Peyer's patch (tissue), 4 donors: Measurements from ENCODE around the gene UBE2J2. TPM values are rescaled to one million over a fixed set of nuclear protein-coding genes. Genes with fewer than 3 reads are reported as not detected.

ENCODE experiments used
- DNase-seq, 3 donors: peaks; one replicate each; pipeline ENCODE4 v3.0.0-alpha.2; 2017 to 2019
- H3K27ac ChIP-seq, 4 donors: fragments of 200-600 bp; sonication (generic); one replicate each; pipeline ENCODE4 v1.5.1; 2016 to 2019
- H3K27me3 ChIP-seq, 2 donors: fragments of 200-600 bp; sonication (generic); one replicate each; pipeline ENCODE4 v1.5.1; 2019
- H3K36me3 ChIP-seq, 3 donors: fragments of 200-600 bp; sonication (generic); one replicate each; pipeline ENCODE4 v1.5.1; 2016 to 2019
- H3K4me1 ChIP-seq, 4 donors: fragments of 200-600 bp; sonication (generic); one replicate each; pipeline ENCODE4 v1.5.1; 2016 to 2019
- H3K4me3 ChIP-seq, 4 donors: fragments of 200-600 bp; sonication (generic); 1 replicate in 3 of 4; 2 replicates in 1 of 4; pipeline ENCODE4 v1.5.1; 2016 to 2019; ENCODE audit warnings: mild to moderate bottlenecking in 1 of 4
- H3K9me3 ChIP-seq, 4 donors: fragments of 200-600 bp; sonication (generic); one replicate each; pipeline ENCODE4 v1.5.1; 2016 to 2019; ENCODE audit warnings: mild to moderate bottlenecking in 1 of 4
- POLR2A ChIP-seq, 2 donors: fragments of 450-650 bp; IDR thresholded peaks; one replicate each; pipeline ENCODE4 v1.5.1; 2017; ENCODE audit warnings: antibody characterized with exemption in 2 of 2, mild to moderate bottlenecking in 2 of 2, moderate library complexity in 2 of 2
- total RNA-seq, 4 donors: library from RNA; depleted of rRNA; stranded (reverse); fragments of >200 nt; gene quantifications; one replicate each; pipeline ENCODE4 v1.1.0, GENCODE V29; 2016
- TF ChIP-seq, protein P1 (sequence below), 6 experiments: fragments of 450-650 bp in 4 of 6; fragments of 200-600 bp in 2 of 6; sonication (generic) in 1 of 6; IDR thresholded peaks; one replicate each; pipeline ENCODE4 v1.5.1; 2017 to 2019; ENCODE audit warnings: antibody characterized with exemption in 6 of 6, mild to moderate bottlenecking in 3 of 6, moderate library complexity in 1 of 6

UBE2J2 gene
- total RNA-seq, 4 donors from 2014 or later, result 25.6 to 64.2 (median 55.3) TPM

DNA sequence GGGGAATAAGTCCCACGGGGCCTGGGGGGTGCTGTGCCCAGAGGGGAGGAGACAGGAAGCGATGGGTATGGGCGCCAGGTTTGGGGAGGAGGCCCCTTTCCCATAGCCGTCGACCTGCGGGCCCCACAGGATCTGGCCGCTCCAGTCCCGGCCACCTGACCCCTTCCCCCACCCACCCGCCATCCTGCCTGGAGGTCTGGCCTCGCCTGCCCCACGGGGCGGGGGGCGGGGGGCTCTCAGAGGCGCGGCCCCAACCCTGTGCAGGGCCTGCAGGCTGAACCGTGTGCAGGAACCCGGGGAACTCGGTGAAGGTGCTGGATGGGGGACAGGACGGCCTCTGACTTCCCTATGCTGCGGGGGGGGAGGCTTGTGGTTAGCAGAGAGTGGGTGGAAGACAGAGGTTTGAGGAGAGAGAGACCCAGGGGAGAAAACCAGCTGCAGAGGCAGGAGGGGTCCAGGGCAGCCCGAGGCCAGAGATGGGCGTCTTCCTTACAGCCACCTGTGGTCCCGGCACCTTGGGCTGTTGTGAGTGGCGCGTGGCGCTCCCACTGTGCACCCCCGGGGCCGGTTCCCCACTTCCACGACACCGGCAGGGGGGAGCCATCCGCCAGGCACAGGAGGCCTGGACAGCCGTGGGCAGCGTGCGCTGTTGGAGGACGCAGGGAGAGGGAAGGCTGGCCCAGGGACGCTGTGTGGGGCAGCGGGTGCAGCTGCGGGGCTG lies 64.8 kb downstream of the UBE2J2 start:
- peak overlapping the region; percentile 12 to 33 (median 28) for H3K4me3 ChIP-seq
- peak overlapping the region; percentile 52 to 81 (median 62) for H3K27ac ChIP-seq
- no peak for TF ChIP-seq POLR2A (IDR thresholded peaks at IDR 0.05)
- TF ChIP-seq, protein P1, sequence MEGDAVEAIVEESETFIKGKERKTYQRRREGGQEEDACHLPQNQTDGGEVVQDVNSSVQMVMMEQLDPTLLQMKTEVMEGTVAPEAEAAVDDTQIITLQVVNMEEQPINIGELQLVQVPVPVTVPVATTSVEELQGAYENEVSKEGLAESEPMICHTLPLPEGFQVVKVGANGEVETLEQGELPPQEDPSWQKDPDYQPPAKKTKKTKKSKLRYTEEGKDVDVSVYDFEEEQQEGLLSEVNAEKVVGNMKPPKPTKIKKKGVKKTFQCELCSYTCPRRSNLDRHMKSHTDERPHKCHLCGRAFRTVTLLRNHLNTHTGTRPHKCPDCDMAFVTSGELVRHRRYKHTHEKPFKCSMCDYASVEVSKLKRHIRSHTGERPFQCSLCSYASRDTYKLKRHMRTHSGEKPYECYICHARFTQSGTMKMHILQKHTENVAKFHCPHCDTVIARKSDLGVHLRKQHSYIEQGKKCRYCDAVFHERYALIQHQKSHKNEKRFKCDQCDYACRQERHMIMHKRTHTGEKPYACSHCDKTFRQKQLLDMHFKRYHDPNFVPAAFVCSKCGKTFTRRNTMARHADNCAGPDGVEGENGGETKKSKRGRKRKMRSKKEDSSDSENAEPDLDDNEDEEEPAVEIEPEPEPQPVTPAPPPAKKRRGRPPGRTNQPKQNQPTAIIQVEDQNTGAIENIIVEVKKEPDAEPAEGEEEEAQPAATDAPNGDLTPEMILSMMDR (IDR thresholded peaks at IDR 0.05), result no peak
- H3K36me3 ChIP-seq, result no peaks in the 10 kb centered on the region
- no peaks in the 10 kb centered on the region for H3K9me3 ChIP-seq
- H3K27me3 ChIP-seq, result peaks cover 0 to 8% of the 10 kb centered on the region in 2 donors
- peaks cover 0 to 64% (median 36%) of the 10 kb centered on the region in 4 donors for H3K4me1 ChIP-seq
- DNase-seq, result peak in 2 of 3 donors; percentile 81 to 82

DNA sequence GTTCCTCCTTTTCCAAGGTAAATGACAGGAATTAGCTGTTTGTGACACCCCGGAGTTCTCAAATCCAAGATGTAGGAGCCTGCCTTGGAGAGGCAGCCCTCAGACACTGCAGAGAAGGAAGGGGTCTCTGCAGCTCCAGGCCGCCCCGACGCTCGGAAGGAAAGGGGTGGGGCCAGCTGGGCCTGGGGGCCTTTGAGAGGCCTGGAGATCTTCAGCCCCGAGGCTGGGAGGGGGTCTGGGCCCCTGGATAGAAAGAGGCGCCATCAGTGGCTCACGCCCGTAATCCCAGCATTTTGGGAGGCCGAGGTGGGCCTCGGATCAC lies 66.1 kb downstream of the UBE2J2 start:
- no peak for TF ChIP-seq POLR2A (IDR thresholded peaks at IDR 0.05)
- Histone ChIP-seq H3K4me1 (peaks cover 0 to 51% (median 30%) of the 10 kb centered on the region in 4 donors), H3K27ac (peak overlapping the region; percentile 52 to 81 (median 62)), H3K27me3 (peaks cover 0 to 8% of the 10 kb centered on the region in 2 donors), H3K9me3 (no peaks in the 10 kb centered on the region), H3K36me3 (no peaks in the 10 kb centered on the region), H3K4me3 (no peak overlapping the region)
- peak in 1 of 3 donors; percentile 43 for DNase-seq

- H3K27me3 ChIP-seq, result peaks cover 0 to 8% of the 10 kb centered on the region in 2 donors
- H3K9me3 ChIP-seq, result no peaks in the 10 kb centered on the region
- H3K27ac ChIP-seq, result peak overlapping the region in 2 of 4 donors; percentile 59 to 61
- peak in 1 of 3 donors; percentile 47 for DNase-seq
- peak overlapping the region in 3 of 4 donors; percentile 19 to 44 (median 43) for H3K4me3 ChIP-seq
- no peaks in the 10 kb centered on the region for H3K36me3 ChIP-seq
- peaks cover 0 to 46% (median 30%) of the 10 kb centered on the region in 4 donors for H3K4me1 ChIP-seq
- TF ChIP-seq POLR2A (IDR thresholded peaks at IDR 0.05), result no peak
- TF ChIP-seq, protein P1 (IDR thresholded peaks at IDR 0.05), result no peak
Measured at GRCh38 chr1:1206966-1207531, 66.6 kb downstream of the UBE2J2 start.

DNA sequence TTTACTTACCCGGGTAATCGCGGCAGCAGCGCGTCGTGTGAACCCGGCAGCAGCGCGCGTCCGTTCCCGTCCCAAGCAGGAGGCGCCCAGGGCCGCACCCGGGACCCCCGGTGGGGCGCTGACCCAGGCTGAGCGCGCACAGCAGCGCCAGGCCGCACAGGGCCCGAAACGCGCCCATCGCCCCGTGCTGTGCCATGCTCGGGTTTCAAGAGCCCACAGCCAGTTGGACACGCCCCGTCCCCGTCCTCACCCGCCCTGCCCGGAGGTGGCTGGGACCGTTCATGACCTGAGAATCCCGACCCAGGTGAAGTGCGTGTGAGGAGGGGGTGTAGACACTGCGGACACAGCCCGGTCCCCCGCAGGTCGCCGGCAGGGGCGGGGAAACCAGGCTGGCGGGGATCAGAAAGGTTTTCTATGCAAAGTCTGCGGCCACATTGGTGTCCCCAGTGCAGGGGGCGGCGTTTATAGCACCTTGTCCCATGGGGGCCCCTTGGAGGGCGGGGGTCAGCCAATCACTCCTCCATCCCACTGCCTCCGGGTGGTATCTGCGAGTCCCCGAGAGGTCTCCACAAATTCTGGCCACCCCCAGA lies 67.2 kb downstream of the UBE2J2 start, which contains the start of gene TNFRSF18:
TSS of gene TNFRSF18 (minus strand) at position 217 of the 590 bp plus-strand sequence. CDS start at position 196, 21 bp downstream.
- H3K27ac ChIP-seq, result peak within 1 kb of the TSS in 2 of 4 donors; percentile 59 to 61
- H3K4me1 ChIP-seq, result peaks cover 0 to 41% (median 30%) of the 10 kb centered on the region in 4 donors
- H3K36me3 ChIP-seq, result no peaks in the 10 kb centered on the region
- H3K4me3 ChIP-seq, result peak within 1 kb of the TSS; percentile 19 to 44 (median 36)
- DNase-seq, result peak in 2 of 3 donors; percentile 64 to 70
- peaks cover 0 to 9% of the 10 kb centered on the region in 2 donors for H3K27me3 ChIP-seq
- TF ChIP-seq POLR2A (IDR thresholded peaks at IDR 0.05), result no peak
- TF ChIP-seq, protein P1 (IDR thresholded peaks at IDR 0.05), result no peak
- H3K9me3 ChIP-seq, result no peaks in the 10 kb centered on the region

DNA sequence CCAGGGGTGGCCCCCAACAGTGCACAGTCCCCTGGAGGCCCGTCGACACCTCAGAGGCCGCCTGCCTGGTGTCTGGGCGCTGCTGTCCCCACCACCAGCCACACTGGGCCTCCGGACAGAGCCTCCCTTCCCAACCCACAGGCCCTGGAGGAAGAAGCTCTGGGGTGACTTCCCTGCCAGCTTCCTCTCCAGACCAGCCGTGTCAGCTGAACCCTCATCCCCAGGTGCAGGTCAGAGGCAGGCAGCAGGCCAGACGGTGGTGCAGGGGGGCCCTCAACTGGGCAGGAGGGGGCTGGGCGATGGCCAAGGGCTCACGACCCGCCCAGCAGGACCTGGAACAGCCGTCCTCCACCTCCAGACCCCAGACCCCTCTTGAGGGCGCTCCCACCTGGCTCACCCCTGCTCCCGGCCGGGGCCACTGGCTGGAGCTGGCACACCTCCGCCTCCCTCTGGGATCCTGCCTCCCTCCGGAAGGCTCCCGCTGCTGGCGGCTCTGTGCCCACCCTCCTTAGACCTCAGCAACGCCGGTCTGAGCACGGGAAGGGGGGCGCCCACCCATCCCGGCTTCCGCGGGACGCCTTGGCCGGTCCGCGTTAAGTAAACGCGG lies 67.8 kb downstream of the UBE2J2 start:
- peak overlapping the region in 2 of 4 donors; percentile 59 to 61 for H3K27ac ChIP-seq
- H3K36me3 ChIP-seq, result no peaks in the 10 kb centered on the region
- H3K4me1 ChIP-seq, result peaks cover 0 to 47% (median 33%) of the 10 kb centered on the region in 4 donors
- peak overlapping the region; percentile 19 to 44 (median 36) for H3K4me3 ChIP-seq
- TF ChIP-seq, protein P1 (IDR thresholded peaks at IDR 0.05), result no peak
- TF ChIP-seq POLR2A (IDR thresholded peaks at IDR 0.05), result no peak
- no peaks in the 10 kb centered on the region for H3K9me3 ChIP-seq
- H3K27me3 ChIP-seq, result peaks cover 0 to 15% of the 10 kb centered on the region in 2 donors
- DNase-seq, result peak in 1 of 3 donors; percentile 52
